Brain microvascular endothelial cell (primary cell): Measurements from ENCODE around the gene SNRPB2.

ENCODE experiments used
- DNase-seq: peaks from one replicate; pipeline ENCODE4 v3.0.0-alpha.2; 2020
- H3K27ac ChIP-seq: fragments of 250-450 bp; sonication (Bioruptor Pico); 2 replicates; pipeline ENCODE4 v1.5.1; 2020; ENCODE audit warnings: mild to moderate bottlenecking, moderate library complexity
- H3K27me3 ChIP-seq: fragments of 250-450 bp; sonication (Bioruptor Pico); replicated peaks from 2 replicates; pipeline ENCODE4 v1.5.1; 2020; ENCODE audit warnings: mild to moderate bottlenecking
- H3K36me3 ChIP-seq: fragments of 250-450 bp; sonication (Bioruptor Pico); replicated peaks from 2 replicates; pipeline ENCODE4 v1.5.1; 2020; ENCODE audit warnings: mild to moderate bottlenecking
- H3K4me3 ChIP-seq: 2 replicates; pipeline ENCODE4 v1.5.1; 2011; ENCODE audit warnings: low read depth, mild to moderate bottlenecking, control low read depth, low read length, moderate library complexity
- in situ Hi-C: cut with HindIII; loops from 2 replicates; pipeline ENCODE4 v1.10.0; 2017; ENCODE audit warnings: low sequenced_read_pairs, low pct_ligation_motif_present
- TF ChIP-seq, protein P1 (sequence below): IDR thresholded peaks from 2 replicates; pipeline ENCODE4 v1.5.1; 2011; ENCODE audit warnings: low read depth, mild to moderate bottlenecking, moderate library complexity, low read length, control low read depth, inconsistent platforms; ENCODE audit errors: missing control alignments

Gene SNRPB2

DNA sequence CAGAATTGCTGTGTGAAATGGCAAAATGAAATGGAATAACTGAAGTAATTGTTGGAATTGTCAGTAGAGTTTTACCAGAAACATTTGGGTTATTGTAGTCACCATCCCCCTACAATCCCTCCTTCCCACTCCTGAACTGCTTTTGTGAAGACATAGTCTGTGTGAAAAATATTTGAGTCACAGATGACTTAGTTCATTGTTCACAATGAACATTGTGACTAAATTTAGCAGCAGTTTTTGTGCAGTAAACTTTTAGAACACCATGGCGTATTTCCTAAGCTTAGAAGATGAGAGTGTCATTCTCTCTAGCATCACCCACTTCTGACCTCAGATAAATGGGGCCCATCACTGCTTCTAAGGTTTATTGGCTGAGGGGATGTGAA is 29.3 kb downstream of the SNRPB2 start:
- TF ChIP-seq, protein P1, sequence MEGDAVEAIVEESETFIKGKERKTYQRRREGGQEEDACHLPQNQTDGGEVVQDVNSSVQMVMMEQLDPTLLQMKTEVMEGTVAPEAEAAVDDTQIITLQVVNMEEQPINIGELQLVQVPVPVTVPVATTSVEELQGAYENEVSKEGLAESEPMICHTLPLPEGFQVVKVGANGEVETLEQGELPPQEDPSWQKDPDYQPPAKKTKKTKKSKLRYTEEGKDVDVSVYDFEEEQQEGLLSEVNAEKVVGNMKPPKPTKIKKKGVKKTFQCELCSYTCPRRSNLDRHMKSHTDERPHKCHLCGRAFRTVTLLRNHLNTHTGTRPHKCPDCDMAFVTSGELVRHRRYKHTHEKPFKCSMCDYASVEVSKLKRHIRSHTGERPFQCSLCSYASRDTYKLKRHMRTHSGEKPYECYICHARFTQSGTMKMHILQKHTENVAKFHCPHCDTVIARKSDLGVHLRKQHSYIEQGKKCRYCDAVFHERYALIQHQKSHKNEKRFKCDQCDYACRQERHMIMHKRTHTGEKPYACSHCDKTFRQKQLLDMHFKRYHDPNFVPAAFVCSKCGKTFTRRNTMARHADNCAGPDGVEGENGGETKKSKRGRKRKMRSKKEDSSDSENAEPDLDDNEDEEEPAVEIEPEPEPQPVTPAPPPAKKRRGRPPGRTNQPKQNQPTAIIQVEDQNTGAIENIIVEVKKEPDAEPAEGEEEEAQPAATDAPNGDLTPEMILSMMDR: no peak
- no peak overlapping the region for H3K4me3 ChIP-seq
- in situ Hi-C loops: no loop called here
- H3K36me3 ChIP-seq: no peaks in the 10 kb centered on the region
- no peak for DNase-seq
- no peaks in the 10 kb centered on the region for H3K27me3 ChIP-seq
- H3K27ac ChIP-seq: no peak overlapping the region

DNA sequence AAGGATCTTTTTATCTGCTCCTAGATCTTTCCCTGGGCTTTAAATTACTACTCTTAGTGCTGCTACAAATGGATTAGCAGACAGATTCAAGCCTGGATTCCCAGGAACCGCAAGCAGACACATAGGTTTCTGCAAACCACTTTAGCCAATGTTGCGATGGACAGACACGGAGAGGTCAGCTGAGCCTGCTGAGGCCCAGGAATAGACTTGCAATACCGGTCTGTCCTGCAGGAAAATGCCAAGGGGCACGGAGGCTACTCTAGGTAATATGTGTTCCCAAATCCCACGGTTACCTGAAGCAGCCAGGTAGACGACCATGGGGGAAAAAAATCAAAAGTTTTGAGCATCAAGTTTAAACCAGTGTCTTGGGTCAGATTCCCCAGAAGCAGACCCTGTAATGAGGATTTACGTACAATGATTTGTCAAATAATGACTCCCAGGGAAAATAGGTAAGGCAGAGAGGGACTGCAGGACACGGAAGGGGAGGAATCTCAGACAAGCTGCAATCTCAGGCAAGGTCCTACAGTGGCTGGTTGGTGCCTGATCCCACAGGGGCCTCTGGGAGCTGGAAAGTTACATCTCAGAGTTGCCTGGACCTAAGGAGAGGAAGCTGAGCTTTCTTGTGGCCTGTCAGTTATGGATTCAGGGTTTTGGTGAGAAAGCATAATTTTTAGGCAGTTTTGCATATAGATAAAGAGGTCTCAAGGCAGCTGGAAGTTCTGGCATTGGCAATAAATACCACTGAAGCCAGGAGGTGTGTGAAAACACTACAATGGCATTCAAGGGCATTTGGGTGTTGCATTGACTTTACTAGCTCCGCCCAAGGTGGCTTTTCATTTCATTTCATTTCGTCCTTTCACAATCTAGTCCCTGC is 30.8 kb downstream of the SNRPB2 start:
- H3K4me3 ChIP-seq: no peak overlapping the region
- in situ Hi-C loops: no loop called here
- no peaks in the 10 kb centered on the region for H3K36me3 ChIP-seq
- H3K27me3 ChIP-seq: no peaks in the 10 kb centered on the region
- no peak for DNase-seq
- TF ChIP-seq, protein P1: no peak
- H3K27ac ChIP-seq: no peak overlapping the region

DNA sequence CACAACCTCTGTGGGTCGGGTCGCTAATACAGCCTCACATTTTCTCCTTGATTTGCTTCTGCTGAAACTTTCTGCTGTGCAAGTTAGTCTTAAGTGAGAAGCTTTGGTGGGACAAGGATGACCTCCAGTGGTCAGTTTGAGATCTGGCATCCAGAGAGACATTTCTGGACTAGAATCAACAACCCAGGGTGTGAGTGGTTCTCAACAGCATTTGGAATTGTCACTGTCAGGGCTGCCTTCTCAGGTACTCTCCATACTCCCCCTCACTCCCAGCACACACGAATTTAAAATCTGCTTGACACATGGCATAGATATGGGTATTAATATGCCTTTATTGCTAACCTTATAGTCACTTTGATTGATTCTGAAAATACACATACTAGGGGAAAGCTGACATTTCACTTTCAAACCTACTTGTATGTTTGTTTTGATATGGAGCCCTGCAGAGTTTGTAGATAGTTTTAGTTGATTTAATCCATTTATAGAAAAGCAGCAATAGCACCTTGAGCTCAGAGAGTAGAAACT is 31.5 kb downstream of the SNRPB2 start:
- TF ChIP-seq, protein P1: peak; percentile 83
- in situ Hi-C loops: no loop called here
- peak; percentile 59 for DNase-seq

DNA sequence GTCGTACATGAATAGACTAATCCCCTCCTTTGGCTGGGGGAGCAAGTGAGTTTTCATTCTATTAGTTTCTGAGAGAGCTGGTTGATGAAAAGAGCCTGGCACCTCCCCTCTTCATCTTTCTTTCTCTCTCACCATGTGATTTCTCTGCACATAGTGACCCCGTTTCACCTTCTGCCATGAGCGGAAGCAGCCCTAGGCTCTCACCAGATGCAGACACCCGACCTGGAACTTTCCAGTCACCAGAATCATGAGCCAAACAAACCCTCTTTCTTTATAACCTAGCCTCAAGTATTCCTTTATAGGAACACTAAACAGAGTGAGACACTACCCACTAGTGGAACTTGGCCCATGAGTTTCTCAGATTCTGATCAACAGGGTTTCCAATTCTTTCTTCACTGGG is 34.7 kb downstream of the SNRPB2 start:
- Histone ChIP-seq H3K27ac (no peak overlapping the region), H3K27me3 (no peaks in the 10 kb centered on the region), H3K4me3 (no peak overlapping the region), H3K36me3 (no peaks in the 10 kb centered on the region)
- TF ChIP-seq, protein P1: no peak
- in situ Hi-C loops: no loop called here
- no peak for DNase-seq

More for the DNA sequence above, 31.5 kb downstream of the SNRPB2 start:
- H3K4me3 ChIP-seq: no peak overlapping the region
- H3K27me3 ChIP-seq: no peaks in the 10 kb centered on the region
- no peak overlapping the region for H3K27ac ChIP-seq
- H3K36me3 ChIP-seq: no peaks in the 10 kb centered on the region

DNA sequence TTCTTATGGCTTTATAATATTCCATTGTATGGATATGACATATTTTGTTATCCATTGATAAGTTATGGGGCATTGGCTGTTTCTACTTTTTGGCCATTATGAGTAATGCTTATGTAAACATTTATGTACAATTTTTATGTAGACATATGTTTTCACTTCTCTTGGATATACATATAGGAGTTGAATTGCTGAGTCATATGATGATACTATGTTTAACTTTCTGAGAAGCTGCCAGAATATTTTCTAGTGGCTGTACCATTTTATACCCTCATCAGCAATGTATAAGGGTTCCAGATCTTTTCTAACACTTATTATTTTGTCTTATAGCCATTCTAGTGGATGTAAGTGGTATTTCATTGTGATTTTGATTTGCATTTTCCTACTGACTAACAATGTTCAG is 41.4 kb downstream of the SNRPB2 start:
- no peaks in the 10 kb centered on the region for H3K27me3 ChIP-seq
- in situ Hi-C loops: no loop called here
- no peak for DNase-seq
- H3K4me3 ChIP-seq: no peak overlapping the region
- TF ChIP-seq, protein P1: no peak
- no peaks in the 10 kb centered on the region for H3K36me3 ChIP-seq
- no peak overlapping the region for H3K27ac ChIP-seq
